Measurements from ENCODE around the gene UBE3C.

The UBE3C gene

GRCh38 chr7:157291404-157292080 lies 152.8 kb downstream of the UBE3C start:
- no peaks in the 10 kb centered on the region for H3K4me1 ChIP-seq (ENCODE audit: insufficient read depth, low read length)
- H3K36me3 ChIP-seq (ENCODE audit: insufficient read depth, low read depth, low read length), result no peaks in the 10 kb centered on the region
- peaks cover 7% of the 10 kb centered on the region for H3K9me3 ChIP-seq (ENCODE audit: insufficient read depth, low read depth, low read length)
- no peak overlapping the region for H3K9ac ChIP-seq (ENCODE audit: low read depth, low read length)
- no peak overlapping the region for H3K27ac ChIP-seq (ENCODE audit: low read length)
- no peaks in the 10 kb centered on the region for H3K27me3 ChIP-seq (ENCODE audit: insufficient read depth, low read length)
- no peak overlapping the region for H3K4me3 ChIP-seq (ENCODE audit: low read length)

GRCh38 chr7:157292258-157292657 lies 153.5 kb downstream of the UBE3C start:
- Histone ChIP-seq H3K4me1 (ENCODE audit: insufficient read depth, low read length) (no peaks in the 10 kb centered on the region), H3K27me3 (ENCODE audit: insufficient read depth, low read length) (no peaks in the 10 kb centered on the region), H3K9me3 (ENCODE audit: insufficient read depth, low read depth, low read length) (peaks cover 7% of the 10 kb centered on the region), H3K27ac (ENCODE audit: low read length) (no peak overlapping the region), H3K9ac (ENCODE audit: low read depth, low read length) (no peak overlapping the region), H3K4me3 (ENCODE audit: low read length) (no peak overlapping the region), H3K36me3 (ENCODE audit: insufficient read depth, low read depth, low read length) (no peaks in the 10 kb centered on the region)

- Histone ChIP-seq H3K9me3 (ENCODE audit: insufficient read depth, low read depth, low read length) (peaks cover 7% of the 10 kb centered on the region), H3K36me3 (ENCODE audit: insufficient read depth, low read depth, low read length) (no peaks in the 10 kb centered on the region), H3K4me3 (ENCODE audit: low read length) (no peak overlapping the region), H3K9ac (ENCODE audit: low read depth, low read length) (no peak overlapping the region), H3K4me1 (ENCODE audit: insufficient read depth, low read length) (no peaks in the 10 kb centered on the region), H3K27me3 (ENCODE audit: insufficient read depth, low read length) (no peaks in the 10 kb centered on the region), H3K27ac (ENCODE audit: low read length) (no peak overlapping the region)
These were observed 154.2 kb downstream of the UBE3C start for GRCh38 chr7:157292770-157293412.

- H3K4me1 ChIP-seq (ENCODE audit: insufficient read depth, low read length), result no peaks in the 10 kb centered on the region
- H3K9ac ChIP-seq (ENCODE audit: low read depth, low read length), result no peak overlapping the region
- peaks cover 7% of the 10 kb centered on the region; the same call in 1 of the 2 replicates for H3K9me3 ChIP-seq (ENCODE audit: insufficient read depth, low read depth, low read length)
- H3K4me3 ChIP-seq (ENCODE audit: low read length), result no peak overlapping the region
- no peaks in the 10 kb centered on the region for H3K27me3 ChIP-seq (ENCODE audit: insufficient read depth, low read length)
- no peaks in the 10 kb centered on the region for H3K36me3 ChIP-seq (ENCODE audit: insufficient read depth, low read depth, low read length)
- no peak overlapping the region for H3K27ac ChIP-seq (ENCODE audit: low read length)
These were observed 154.7 kb downstream of the UBE3C start for GRCh38 chr7:157293413-157293788.

GRCh38 chr7:157294773-157295172 lies 156.0 kb downstream of the UBE3C start:
- Histone ChIP-seq H3K4me1 (ENCODE audit: insufficient read depth, low read length) (no peaks in the 10 kb centered on the region), H3K9ac (ENCODE audit: low read depth, low read length) (no peak overlapping the region), H3K36me3 (ENCODE audit: insufficient read depth, low read depth, low read length) (no peaks in the 10 kb centered on the region), H3K4me3 (ENCODE audit: low read length) (no peak overlapping the region), H3K9me3 (ENCODE audit: insufficient read depth, low read depth, low read length) (no peaks in the 10 kb centered on the region), H3K27me3 (ENCODE audit: insufficient read depth, low read length) (no peaks in the 10 kb centered on the region), H3K27ac (ENCODE audit: low read length) (no peak overlapping the region)

GRCh38 chr7:157295338-157295737 lies 156.6 kb downstream of the UBE3C start:
- no peaks in the 10 kb centered on the region for H3K9me3 ChIP-seq (ENCODE audit: insufficient read depth, low read depth, low read length)
- no peak overlapping the region for H3K27ac ChIP-seq (ENCODE audit: low read length)
- H3K27me3 ChIP-seq (ENCODE audit: insufficient read depth, low read length), result no peaks in the 10 kb centered on the region
- no peak overlapping the region for H3K4me3 ChIP-seq (ENCODE audit: low read length)
- H3K9ac ChIP-seq (ENCODE audit: low read depth, low read length), result no peak overlapping the region
- no peaks in the 10 kb centered on the region for H3K36me3 ChIP-seq (ENCODE audit: insufficient read depth, low read depth, low read length)
- no peaks in the 10 kb centered on the region for H3K4me1 ChIP-seq (ENCODE audit: insufficient read depth, low read length)

- H3K4me3 ChIP-seq (ENCODE audit: low read length), result no peak overlapping the region
- no peaks in the 10 kb centered on the region for H3K4me1 ChIP-seq (ENCODE audit: insufficient read depth, low read length)
These were observed 158.5 kb downstream of the UBE3C start for GRCh38 chr7:157297185-157297584.

GRCh38 chr7:157299317-157299612 lies 160.5 kb downstream of the UBE3C start:
- no peak overlapping the region for H3K9ac ChIP-seq (ENCODE audit: low read depth, low read length)
- no peaks in the 10 kb centered on the region for H3K4me1 ChIP-seq (ENCODE audit: insufficient read depth, low read length)
- H3K9me3 ChIP-seq (ENCODE audit: insufficient read depth, low read depth, low read length), result no peaks in the 10 kb centered on the region
- H3K36me3 ChIP-seq (ENCODE audit: insufficient read depth, low read depth, low read length), result no peaks in the 10 kb centered on the region
- H3K4me3 ChIP-seq (ENCODE audit: low read length), result no peak overlapping the region
- no peak overlapping the region for H3K27ac ChIP-seq (ENCODE audit: low read length)
- no peaks in the 10 kb centered on the region for H3K27me3 ChIP-seq (ENCODE audit: insufficient read depth, low read length)

More at GRCh38 chr7:157297185-157297584, 158.5 kb downstream of the UBE3C start:
- H3K9me3 ChIP-seq (ENCODE audit: insufficient read depth, low read depth, low read length), result no peaks in the 10 kb centered on the region
- no peaks in the 10 kb centered on the region for H3K27me3 ChIP-seq (ENCODE audit: insufficient read depth, low read length)
- no peak overlapping the region for H3K27ac ChIP-seq (ENCODE audit: low read length)
- no peak overlapping the region for H3K9ac ChIP-seq (ENCODE audit: low read depth, low read length)
- H3K36me3 ChIP-seq (ENCODE audit: insufficient read depth, low read depth, low read length), result no peaks in the 10 kb centered on the region

GRCh38 chr7:157299613-157300368 lies 161.1 kb downstream of the UBE3C start:
- no peaks in the 10 kb centered on the region for H3K9me3 ChIP-seq (ENCODE audit: insufficient read depth, low read depth, low read length)
- no peak overlapping the region for H3K27ac ChIP-seq (ENCODE audit: low read length)
- no peak overlapping the region; the same call in 1 of the 2 replicates for H3K9ac ChIP-seq (ENCODE audit: low read depth, low read length)
- H3K4me3 ChIP-seq (ENCODE audit: low read length), result no peak overlapping the region
- no peaks in the 10 kb centered on the region for H3K27me3 ChIP-seq (ENCODE audit: insufficient read depth, low read length)
- no peaks in the 10 kb centered on the region for H3K36me3 ChIP-seq (ENCODE audit: insufficient read depth, low read depth, low read length)
- no peaks in the 10 kb centered on the region for H3K4me1 ChIP-seq (ENCODE audit: insufficient read depth, low read length)

GRCh38 chr7:157300369-157300825 lies 161.7 kb downstream of the UBE3C start:
- no peaks in the 10 kb centered on the region for H3K9me3 ChIP-seq (ENCODE audit: insufficient read depth, low read depth, low read length)
- no peak overlapping the region for H3K4me3 ChIP-seq (ENCODE audit: low read length)
- H3K36me3 ChIP-seq (ENCODE audit: insufficient read depth, low read depth, low read length), result no peaks in the 10 kb centered on the region
- H3K27me3 ChIP-seq (ENCODE audit: insufficient read depth, low read length), result no peaks in the 10 kb centered on the region
- H3K27ac ChIP-seq (ENCODE audit: low read length), result no peak overlapping the region
- no peaks in the 10 kb centered on the region for H3K4me1 ChIP-seq (ENCODE audit: insufficient read depth, low read length)
- H3K9ac ChIP-seq (ENCODE audit: low read depth, low read length), result no peak overlapping the region

GRCh38 chr7:157301610-157302120 lies 162.9 kb downstream of the UBE3C start:
- H3K4me3 ChIP-seq (ENCODE audit: low read length), result no peak overlapping the region
- H3K27me3 ChIP-seq (ENCODE audit: insufficient read depth, low read length), result no peaks in the 10 kb centered on the region
- H3K27ac ChIP-seq (ENCODE audit: low read length), result no peak overlapping the region
- H3K4me1 ChIP-seq (ENCODE audit: insufficient read depth, low read length), result no peaks in the 10 kb centered on the region; the same call in 1 of the 2 replicates
- H3K9me3 ChIP-seq (ENCODE audit: insufficient read depth, low read depth, low read length), result no peaks in the 10 kb centered on the region
- no peak overlapping the region for H3K9ac ChIP-seq (ENCODE audit: low read depth, low read length)
- H3K36me3 ChIP-seq (ENCODE audit: insufficient read depth, low read depth, low read length), result no peaks in the 10 kb centered on the region

All from iPS-20b (cell line).